EH (cell line): ENCODE measurements around the gene VCP.
"Not testable (repeated sequence)": the region's sequence is repeated elsewhere in the genome, so short reads cannot be mapped to it uniquely, and the experiment has no call there.

Experiments
- DNase-seq: peaks from one replicate; pipeline ENCODE4 v3.0.0-alpha.2; 2015; ENCODE audit warnings: low read depth

VCP gene

DNA sequence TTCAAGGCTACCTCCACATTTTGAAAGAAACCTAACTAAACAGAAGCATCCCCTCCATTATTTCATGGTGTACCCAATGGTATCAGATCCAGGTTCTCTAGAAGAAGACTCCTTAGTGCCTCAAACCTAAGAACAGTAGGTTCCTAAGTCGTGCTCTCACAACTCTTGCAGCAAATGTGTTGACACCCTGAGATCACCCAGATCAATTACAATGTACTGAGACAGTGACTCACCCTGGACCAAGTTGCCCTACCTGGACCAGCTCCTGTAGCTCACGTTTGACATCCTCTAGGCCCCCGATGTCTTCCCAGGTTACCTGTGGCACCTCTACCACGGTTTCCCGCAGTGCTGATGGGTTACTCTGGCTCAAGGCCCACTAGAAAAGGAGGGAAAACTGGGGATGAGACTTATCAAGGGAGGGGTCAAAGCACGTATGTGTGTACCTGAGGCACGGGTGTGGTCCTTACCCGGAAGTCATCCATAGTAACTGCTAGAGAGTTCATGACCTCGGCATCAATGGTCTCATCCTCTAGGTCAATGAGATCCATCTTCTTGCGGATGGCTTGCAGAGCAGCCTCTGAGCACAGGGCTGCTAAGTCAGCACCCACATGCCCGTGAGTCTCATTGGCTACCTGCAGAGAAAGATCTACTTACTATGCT lies 11.7 kb downstream of the VCP start:
- DNase-seq, result no peak

DNA sequence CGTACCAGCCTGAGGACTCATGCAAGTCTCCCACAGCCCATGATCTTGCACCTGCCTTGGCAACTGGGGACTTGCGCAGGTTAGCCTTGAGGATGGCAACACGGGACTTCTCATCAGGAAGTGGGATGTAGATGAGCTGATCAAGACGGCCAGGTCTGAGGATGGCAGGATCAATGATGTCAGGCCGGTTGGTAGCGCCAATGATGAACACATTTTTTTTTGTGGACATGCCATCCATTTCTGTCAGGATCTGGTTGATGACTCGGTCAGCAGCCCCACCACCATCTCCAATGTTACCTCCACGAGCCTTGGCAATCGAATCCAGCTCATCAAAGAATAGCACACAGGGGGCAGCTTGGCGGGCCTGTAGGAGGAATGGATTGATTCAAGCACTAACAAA lies 13.0 kb downstream of the VCP start:
- DNase-seq, result no peak

DNA sequence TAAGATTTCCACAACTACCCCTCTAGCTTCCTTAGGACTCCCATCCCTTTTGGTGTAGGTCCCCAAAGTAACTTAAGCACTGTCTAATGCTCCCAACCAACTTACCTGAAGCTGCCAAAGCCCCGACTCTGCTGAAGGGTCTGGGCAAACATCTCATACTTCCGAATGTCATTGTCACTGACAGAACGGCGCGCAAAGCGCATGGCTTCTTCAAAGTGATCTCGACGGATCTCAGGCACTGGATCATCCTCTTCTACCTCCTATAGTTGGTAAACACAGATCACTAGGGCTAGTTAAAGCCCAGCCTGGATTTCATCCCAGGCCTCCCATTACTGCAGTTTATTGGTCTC lies 15.2 kb downstream of the VCP start:
- no peak for DNase-seq

DNA sequence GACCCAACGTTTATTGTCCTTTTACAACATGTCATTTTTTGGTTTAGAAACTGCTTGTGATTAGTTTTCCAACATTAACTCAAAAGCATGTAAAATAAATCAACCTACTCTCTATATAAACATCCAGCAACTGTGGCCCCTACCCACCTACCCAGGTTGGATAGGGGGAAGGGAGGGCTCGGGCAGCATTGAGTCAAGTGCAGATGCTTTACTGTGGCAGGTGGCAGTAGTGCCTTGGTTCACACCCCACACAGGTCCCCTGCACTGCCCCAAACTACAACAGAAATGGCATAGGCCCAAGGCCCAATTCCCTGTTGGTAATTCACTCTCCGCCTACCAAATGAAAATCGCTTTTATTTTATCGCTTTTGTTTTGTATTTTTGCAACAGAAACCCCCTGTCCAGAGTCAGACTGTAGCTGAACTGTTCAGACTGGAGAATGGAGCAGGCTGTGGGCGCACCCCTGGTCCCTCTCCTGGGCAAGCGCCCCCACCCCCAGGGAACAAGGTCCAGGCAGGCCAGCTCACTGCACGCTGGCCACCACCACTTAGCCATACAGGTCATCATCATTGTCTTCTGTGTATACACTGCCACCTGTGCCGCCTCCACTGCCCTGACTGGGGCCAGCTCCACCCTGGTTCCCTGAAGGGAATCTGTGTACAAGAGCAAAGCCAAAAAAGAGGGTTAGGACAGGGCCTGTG lies 15.7 kb downstream of the VCP start:
- no peak for DNase-seq

DNA sequence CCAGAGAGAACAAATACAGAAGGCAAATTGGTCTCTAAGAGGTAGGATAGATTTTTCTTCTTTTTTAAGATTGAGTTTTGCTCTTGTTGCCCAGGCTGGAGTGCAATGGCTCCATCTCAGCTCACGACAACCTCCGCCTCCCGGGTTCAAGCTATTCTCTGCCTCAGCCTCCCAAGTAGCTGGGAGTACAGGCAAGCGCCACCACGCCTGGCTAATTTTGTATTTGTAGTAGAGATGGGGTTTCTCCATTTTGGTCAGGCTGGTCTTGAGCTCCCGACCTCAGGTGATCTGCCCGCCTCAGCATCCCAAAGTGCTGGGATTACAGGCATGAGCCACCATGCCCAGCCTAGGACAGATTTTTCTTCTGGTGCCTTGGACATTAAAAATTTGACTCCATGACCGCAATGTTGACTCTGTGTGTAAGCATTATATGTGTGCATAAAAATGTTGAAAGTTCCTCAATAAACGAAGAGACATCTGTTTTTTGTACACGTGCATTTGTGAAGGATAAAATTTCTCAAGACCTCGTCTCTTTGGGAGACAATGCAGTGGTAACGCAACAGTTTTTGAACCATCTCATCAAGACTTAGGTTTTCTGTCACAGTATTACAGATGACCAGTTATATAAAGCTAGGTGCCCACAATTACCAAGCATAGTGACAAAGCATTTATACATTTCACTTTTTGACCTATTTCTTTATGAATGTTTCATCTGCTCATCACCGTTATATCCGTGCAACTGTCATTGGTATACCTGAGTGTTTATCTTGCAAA lies 17.4 kb downstream of the VCP start:
- no peak for DNase-seq

DNA sequence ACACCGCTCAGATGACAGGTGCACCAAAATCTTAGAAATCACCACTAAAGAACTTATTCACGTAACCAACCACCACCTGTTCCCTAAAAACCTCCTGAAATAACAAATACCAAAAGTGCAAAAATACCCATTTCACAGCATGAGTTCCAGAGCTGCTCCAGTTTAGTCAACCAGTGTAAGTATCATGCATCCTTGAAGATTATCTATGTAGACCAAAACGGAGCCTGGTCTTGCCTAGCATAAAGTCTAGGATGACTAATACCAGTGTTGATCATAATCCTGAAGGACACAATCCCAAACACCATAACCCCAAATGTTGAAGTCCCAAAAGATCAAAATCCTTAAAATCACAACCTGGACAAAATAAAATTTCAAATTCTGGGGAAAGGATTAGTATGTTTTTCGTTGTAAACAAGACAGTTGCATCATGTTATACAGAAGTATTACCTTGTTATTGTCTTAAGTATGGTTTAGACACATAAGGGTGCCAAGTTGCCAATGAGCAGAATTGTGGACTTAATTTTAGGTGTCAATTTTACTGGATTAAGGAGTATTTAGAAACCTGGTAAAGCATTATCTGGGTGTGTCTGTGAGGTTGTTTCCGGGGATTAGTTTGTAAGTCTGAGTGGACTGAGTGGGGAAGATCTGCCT lies 18.1 kb downstream of the VCP start:
- DNase-seq, result no peak

DNA sequence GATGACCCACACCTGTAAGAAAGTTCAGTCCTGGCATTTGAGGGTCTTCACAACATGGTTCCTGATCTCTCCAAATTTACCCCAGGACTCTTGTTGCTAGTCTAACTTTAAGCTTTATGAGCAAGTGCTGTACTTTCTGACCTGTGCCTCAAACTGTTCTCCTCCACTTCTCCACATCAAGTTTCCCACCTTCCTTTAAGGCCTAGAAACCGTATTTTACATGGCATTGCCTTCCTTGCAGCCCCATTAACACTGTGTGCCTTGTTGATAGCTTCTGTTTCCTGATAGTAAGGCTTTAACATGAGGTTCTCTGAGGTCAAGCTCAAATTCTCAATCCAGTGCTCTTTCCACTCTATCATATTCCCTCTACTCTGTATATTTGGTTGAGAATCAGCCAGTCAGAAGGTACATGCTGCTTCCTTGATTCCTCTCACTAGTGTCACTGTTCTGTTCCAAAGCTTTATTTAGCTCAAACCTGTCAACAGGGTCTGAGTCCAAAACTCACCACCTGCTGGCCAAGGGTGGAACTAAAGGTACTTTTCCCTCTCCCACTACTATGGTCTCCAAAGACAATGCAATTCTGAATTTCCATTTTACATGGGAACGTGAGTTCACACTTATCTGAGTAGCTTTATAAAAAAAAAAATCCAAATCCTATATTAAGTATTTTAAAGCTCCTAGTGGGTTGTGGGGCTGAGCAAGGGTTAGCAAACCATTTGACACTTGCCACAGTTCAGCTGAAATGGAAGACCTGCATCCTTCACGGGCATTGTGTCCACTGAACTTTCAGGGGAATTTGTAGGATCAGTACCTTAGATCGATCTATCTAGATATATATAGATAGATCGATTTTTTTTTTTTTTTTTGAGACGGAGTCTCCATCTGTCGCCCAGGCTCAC lies 21.1 kb downstream of the VCP start:
- peak; percentile 58 for DNase-seq

DNA sequence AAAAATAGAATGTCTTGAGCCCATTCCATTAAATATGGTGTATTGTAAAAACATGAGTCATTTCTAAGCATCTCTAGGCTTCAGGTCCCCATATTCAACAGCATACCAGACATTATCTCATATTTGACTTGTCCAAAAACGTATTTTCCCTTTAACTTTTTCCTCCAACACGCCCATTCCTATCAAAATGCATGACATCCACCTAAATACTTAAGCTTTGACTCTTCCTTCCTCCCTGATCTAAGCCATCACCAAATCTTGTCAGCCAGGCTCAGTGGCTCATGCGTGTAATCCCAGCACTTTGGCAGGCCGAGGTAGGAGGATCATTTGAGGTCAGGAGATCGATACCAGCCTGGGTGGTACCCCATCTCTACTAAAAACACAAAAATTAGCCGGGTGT lies 23.9 kb downstream of the VCP start:
- DNase-seq, result no peak

DNA sequence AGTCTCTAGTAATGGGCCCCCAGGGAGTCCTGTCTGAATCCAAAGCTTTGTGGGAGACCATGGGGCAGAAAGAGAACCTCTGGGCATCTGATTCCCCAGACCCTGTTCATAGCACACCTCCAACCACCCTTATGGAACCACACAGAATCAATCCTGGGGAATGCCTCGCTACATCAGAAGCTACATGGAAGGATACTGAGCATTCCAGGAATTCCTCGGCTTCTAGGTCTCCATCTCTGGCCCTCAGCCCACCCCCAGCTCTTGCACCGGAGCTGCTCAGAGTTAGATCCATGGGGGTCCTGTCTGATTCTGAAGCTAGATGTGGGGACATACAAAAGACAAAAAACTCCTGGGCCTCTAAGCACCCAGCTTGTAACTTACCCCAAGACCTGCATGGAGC lies 28.4 kb downstream of the VCP start:
- DNase-seq, result peak; percentile 32

DNA sequence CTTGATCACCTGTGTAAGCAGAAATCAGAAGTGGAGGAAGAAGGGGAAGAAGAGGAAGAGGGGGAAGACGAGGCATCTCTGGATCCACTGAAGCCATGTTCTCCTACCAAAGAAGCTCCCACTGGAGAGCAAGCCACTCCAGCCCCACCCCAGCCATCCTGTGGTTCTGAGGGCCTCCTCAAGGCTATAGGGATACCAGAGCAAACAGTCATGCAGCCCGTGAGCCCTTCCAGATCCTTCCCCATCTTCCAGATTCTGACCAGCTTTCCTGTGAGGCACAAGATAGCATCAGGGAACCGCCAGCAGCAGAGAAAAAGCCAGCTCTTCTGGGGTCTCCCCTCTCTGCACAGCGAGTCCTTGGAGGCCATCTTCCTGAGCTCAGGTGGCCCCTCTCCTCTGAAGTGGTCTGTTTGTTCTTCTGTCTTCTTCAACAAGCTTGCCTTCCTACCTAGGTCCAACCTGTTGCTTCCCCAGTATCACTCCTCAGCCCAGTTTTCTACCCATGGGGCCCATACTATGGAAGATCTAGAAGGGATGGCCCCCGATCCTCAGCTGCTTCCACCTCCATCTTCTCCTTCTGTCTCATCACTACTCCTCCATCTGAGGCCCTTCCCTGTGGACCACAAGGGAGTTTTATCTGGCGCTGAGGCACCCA lies 29.4 kb downstream of the VCP start:
- no peak for DNase-seq

DNA sequence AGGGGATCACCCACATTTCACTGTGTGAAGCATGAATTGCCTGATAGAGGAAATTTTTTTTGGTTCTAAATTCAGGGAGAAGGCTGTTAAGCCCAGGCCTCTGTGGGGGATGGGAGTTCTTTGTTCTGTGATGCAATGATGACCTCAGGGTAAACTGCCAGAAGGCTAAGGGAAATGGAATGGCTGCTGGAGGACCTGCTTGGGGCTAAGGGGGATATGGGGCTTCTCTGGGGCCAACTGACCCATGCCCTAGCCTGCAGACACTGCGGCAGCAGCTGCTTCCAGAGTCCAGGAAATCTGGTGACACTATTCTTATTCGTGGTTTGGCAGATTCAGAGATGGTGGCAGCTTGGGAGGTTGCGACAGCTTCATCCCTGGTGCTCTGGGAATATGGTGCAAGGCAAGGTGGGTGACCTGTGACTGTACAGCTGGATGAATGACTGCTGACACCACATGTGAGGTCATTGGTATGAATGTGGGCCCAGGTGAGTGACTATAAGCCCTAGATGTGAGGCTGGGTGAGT lies 30.3 kb downstream of the VCP start:
- DNase-seq, result peak; percentile 50

DNA sequence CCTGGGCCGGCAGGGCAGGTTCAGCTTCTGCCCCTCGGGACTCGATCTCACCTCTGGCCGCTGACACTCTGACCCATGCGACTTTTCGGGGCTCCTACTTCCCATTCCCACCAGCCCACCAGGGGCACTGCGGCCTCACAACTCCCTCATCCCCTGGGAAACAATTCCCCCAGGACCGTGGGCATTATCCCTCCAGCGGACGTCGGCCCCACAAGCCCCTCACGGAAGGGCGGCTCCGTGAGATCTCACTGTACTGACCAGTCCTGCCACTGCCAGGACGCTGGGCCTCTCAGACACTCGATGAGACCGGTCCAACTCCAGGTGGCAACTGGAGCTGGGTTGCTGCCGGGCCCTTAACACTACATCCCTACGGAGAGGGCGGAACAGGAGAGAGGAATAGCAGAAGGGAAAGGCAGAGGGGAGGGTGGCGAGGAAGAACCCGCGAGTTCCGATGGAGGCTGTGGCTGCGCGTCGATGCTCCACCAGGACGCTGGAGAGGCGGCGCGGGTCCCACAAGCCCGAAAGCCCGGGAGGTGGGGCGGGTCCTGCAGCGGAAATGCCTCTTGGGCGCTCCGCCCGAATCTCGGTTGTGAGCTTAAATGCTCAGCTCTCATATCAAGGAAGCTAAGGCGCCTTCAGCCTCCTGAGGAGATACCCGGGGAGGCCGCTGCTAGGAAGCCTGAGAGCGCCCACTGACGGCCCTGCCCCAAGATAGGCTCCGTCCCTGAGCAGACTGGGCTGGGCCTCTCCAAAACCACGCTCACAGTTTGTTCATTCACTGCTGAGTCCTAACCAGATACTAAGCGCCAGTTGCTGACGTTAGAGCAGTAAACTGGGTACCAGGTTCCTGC lies 36.3 kb downstream of the VCP start:
- peak; percentile 85 for DNase-seq

DNA sequence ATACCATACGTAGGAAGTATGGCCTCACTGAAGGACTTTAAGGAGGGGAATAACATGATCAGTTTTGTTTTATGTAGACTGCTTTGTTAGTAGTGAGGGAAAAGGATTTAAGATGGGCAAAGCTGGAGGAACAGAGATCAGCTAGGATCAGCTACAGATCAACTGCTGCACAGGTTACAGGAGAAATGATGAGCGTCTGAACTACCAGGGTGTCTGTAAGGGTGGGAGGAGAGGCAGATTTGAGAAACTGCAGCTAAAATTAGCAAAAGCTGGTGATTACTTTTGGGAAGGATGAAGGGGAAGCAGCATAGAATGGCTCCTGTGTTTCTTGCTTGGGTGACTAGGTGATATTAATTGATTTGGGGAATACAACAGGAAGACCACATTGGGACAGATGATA lies 39.3 kb downstream of the VCP start:
- DNase-seq, result no peak

DNA sequence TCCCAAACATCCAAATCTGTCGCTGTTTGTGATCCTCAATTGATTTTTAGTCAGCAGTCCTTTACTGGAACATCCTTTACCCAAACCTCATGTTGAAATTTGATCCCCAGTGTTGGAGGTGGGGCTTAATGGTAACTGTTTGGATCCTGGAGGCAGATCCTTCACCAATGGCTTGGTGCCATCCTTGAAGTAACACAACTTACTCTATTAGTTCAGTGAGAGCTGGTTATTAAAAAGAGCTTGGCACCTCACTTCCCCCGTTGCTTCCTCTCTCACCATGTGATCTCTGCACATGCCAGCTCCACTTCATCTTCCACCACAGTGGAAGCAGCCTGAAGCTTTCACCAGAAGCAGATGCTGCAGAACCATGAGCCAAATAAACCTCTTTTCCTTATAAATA lies 42.6 kb downstream of the VCP start:
- peak; percentile 28 for DNase-seq

DNA sequence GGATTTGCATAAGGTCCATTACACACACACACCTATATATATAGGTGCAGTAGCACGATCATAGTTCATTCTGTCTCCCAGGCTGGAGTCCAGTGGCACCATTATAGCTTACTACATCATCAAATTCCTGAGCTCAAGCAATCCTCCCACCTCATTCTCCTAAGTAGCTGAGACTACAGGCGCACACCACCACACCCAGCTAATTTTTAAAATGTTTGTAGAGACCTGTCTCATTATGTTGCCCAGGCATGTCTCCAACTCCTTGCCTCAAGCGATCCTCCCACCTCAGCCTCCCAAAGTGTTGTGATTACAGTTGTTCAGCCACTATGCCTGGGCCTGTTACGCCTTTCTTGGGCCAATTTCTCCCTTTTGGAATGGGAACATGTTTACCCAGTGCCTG lies 43.2 kb downstream of the VCP start:
- no peak for DNase-seq

DNA sequence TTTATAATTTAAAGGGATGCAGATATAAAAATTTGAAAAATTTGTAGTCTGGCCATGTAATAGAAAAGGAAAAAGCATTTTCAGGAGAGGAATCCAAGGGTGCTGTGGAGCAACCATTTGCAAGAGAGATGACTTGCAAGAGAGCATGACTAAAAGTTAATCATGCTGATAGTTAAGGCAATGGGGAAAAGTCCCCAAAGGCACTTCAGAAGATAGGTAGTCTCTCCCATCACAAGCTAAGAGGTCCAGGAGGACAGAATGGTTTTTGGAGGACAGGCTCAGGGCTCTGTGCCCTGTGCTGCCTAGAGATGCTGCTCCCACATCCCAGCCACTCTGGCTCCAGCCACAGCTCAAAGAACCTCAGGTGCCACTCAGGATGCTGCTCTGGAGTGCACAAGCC lies 44.1 kb downstream of the VCP start:
- DNase-seq, result no peak

DNA sequence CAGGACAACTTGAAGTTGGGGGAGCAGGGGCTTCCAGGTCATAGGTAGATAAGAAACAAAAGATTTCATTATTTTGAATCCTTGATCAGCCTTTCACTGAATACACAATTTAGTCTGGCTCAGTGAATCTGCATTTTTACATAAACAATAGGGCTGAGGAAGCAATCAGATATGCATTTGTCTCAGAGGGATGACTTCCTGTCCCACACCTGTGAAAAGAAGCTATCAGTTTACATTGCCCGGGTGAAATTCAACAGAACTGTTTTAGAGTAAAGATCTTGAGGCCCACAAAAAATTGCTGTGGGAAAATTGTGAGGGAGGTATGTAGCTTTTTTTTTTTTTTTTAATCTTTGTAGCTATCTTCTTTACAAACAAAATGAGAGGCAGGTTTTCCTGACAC lies 44.6 kb downstream of the VCP start:
- no peak for DNase-seq

DNA sequence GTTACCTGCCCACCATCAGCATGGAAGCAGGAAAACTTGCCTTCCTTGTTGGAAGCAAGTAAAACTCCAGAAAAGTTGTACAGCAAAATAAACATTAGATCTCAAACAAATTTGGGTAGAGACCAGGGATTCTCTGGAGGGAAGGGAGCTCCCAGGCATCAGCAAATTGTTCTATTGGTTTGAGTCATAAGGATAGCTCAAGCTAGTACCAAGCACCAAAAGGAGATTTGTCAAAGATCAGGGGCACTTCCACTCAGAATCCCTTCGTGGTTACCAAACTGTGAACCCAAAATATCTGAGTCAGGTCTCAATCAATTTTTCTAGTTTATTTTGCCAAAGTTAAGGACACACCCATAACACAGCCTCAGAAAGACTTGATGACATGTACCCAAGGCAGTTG lies 45.1 kb downstream of the VCP start:
- DNase-seq, result no peak

DNA sequence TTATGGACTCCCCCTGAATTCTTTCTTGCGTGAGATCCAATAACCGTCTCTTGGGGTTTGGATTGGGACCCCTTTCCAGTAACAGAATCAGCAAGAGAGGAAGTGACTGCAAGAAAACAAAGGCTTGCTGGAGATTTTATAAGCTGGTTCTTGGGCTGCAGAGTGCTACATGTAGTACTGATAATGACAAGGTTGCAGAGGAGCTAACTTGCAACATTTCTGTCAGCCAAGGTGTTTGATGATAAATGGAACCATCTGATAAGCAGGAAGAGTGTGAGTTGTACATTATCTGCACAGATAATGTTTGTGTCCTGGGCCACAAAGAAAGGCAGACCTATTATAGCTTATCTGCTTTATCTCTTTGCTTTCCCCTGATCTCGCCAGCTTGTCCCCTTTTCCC lies 45.8 kb downstream of the VCP start:
- DNase-seq, result no peak

DNA sequence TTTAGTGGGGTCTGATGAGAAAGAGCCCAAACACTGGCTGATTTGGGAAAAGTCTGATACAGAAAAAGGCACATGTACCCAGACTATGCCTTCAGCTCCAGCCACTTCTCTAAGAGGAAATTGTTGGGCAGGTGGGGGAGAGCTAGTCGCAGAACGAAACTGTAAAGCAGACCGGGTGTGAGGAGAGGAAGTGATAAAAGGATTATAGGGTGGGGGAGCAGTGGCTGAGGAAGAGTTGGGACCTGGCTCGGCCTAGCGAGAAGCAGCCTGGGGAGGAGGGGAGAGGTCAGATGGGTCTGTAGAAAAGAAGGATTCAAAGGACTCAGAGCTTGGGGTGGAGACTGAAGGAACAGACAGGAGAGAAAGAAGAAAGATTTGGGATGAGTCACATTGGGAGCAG lies 49.0 kb downstream of the VCP start:
- not testable (repeated sequence) for DNase-seq
